NCI-H146 treated with DMSO at 0.1 percent for 48 hours (cell line): Measurements from ENCODE around the gene MYOG.

Source experiments
- DNase-seq: peaks from one replicate; lab custom pipeline; 2025; ENCODE audit not compliant: unreplicated experiment; lab: John Stamatoyannopoulos, UW

Gene MYOG

DNA sequence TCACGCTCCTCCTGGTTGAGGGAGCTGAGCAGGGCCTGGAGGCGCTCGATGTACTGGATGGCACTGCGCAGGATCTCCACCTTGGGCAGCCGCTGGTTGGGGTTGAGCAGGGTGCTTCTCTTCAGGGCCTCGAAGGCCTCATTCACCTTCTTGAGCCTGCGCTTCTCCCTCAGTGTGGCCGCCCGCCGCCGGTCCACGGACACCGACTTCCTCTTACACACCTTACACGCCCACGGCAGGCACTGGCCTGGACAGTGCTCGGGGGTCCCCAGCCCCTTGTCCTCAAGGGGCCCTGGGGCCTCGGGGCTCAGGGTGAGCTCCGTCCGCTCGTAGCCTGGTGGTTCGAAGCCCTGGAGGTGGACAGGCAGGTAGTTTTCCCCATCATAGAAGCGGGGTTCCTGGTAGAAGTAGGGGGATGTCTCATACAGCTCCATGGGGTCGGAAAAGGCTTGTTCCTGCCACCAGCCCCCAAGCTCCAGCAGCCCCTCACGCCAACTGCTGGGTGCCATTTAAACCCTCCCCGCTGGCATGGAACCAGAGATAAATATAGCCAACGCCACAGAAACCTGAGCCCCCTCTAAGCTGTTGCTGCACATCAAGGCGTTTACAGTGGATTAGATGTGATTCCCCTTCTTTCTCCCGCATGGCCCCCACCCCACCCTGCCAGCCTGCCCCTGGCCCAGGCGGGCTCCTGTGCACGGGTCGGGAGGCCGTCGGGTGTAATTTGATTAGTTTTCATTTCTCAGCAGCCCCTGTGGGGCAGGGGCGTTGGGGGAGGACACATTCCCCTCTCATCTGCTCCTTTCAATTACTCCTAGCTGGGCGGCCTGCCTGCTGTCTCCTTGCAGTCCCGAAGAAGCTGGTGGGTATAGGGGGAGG is at the start of gene MYOG:
TSS of gene MYOG (minus strand) at position 485 of the 879 bp plus-strand sequence. CDS start at position 434, 51 bp downstream.
- no peak for DNase-seq

DNA sequence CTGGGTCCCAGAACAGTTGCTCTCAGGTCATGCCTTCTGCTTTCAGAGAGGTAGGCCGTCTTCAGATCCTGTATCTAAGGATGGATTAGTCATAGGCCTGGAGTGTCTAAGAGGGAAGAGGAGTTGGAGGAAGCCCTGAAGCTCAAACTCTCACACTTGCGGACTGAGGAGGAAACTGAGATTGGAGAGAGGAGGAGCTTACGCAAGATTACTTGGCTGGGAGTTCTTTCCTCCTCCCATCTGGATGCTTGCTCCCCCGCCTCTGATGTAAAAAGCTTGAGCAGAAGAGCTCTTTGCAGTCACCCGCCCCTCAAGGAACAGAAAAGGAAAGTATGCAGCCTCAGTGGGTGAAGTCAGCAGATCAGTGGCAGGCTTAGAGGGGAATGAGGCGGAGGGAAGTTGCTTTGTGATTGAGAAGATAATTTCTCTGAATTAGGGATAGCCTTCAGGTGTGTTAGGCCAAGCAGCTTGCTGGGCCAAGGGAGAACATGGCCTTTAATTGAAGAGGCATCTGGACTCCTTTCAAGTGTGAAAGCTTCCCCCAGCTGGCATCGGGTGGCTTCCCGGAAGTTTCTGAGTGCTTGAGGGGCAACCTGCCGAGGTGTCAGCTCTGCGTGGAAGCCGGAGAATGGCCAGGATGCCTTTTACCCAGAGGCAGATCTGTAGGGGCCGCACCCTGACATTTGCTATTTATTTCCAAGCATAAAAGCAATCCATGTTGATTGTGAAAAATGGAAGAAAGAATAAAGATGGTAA is 48.3 kb upstream of the MYOG start:
- DNase-seq, result no peak

DNA sequence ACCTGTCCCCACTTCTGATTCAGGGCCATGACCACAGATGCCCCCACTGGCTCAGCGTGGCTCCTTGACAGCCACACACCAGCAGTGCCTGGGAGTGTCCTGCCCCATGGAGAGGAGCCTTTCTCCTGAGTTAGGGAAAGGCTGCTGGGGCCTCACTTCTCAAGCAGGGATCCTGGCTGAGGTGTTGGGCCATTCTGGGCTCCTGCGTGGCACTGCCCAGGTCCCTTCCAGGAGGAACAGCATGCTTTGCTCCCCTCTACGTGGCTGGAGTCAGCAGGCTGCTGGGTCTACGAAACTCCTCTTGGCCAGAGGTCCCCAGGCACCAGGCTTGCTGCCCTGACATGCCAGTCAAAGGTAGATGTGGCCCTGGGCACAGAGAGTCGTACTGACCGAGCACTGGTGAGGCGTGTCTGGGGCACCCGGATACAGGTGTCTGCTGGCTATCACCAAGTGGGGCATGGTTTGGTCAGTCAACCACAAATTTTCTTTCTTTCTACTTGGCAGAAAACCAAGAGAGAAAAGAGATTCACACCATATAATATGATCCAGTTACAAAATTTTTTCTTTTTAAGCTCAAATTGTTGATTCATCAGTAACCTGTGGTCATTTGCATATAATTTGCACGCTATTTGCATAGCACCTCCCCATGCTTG is 45.9 kb upstream of the MYOG start:
- DNase-seq, result no peak

DNA sequence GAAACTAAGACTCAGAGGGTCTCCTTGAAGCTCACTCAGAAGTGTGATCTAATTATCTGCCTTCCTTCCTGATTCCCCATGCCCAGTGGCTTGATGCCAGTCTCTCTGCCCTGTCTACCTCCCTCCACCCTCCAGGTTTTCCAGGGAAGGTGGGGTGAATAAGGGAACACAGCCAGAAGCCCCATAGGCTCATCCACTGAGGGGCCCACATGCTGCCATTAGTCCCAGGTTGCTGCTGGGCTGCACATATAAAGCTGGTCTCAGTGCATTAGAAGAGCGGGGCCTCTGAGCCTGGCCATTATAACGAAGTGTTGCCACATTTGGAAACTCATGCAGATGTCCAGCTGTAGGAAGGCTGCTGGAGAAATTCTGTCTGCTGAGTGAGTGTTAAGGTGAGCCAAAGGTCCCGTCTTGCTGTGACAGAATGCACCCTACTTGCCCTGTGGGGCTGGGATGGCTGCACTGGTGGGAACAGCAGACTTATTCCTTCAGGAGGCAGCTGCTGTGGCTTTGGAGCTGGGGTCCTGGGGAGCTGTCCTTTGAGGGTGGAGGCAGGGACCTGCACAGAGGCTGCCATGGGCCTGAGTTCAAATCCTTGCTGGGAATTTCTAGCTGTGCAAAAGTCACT is 44.7 kb upstream of the MYOG start:
- DNase-seq, result no peak

DNA sequence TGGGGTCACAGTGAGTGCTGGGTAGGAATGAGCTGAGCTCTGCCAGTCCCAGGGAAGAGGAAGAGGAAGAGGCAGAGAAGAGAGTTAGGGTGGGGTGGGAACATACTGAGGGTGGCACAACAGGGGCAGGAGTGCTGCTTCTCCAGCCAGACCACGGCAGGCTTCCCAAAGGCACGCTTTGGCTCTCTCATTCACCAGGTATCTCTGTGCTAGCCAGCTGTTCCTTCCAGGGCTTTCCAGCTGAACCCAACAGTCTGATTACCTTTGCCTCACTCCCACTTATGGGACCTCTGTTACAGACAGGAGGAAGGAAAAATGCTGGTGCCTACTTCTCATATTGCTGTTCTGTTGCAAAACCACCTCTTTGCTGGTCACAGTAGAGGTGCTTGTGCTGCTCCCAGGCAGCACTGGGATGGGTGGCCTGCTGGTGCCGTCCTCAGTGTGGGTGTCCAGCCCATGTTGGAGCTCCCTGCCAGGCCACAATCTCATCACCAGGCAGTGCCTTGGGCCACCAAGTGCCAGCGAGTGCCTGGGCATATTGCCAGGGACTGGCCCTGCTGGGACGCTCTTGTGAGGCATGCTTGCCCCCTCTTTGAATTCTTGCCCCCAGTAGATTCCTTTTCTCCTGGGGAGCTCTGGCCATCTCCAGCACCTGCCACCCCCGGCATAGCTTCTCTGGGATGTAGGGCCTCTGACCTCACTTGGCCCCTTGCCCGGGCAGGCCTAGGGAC is 43.9 kb upstream of the MYOG start:
- DNase-seq, result no peak

DNA sequence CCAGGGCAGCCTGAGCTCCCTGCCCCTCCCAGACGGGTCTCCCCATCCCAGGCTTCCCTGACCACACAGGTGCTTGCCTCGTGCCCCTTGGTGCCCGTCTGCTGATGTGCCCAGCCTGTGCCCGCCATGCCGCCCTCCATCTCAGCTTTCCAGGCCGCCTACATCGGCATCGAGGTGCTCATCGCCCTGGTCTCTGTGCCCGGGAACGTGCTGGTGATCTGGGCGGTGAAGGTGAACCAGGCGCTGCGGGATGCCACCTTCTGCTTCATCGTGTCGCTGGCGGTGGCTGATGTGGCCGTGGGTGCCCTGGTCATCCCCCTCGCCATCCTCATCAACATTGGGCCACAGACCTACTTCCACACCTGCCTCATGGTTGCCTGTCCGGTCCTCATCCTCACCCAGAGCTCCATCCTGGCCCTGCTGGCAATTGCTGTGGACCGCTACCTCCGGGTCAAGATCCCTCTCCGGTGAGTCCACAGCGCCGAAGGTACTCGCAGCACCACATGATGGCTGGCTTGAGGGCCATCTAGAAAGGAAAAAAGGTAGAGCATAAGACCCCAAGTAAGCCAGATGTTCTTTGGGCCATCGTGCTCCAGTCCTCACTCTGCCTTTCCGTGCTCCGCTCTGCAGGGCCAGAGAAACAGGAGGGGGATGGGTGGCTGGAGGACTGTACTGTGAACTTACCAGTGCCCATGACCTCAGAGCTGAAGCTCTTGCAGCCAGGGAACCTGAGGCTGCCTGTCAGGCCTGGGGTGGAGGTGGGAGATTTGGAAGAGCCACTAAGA is 43.1 kb upstream of the MYOG start:
- no peak for DNase-seq

DNA sequence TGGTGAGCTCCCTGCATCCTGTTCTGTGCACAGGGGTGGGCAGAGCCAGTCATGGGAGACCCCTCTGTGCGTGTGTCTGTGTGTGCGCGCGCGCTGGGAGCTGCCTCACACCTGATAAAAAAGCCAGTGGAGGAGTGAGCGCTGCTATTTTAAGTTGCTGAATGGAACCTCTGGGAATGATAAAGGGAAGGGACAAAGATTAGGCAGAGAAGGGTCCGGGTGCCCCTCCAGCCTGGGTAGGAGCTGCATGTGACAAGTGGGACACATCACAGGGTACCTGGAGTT is 42.6 kb upstream of the MYOG start:
- DNase-seq, result no peak

DNA sequence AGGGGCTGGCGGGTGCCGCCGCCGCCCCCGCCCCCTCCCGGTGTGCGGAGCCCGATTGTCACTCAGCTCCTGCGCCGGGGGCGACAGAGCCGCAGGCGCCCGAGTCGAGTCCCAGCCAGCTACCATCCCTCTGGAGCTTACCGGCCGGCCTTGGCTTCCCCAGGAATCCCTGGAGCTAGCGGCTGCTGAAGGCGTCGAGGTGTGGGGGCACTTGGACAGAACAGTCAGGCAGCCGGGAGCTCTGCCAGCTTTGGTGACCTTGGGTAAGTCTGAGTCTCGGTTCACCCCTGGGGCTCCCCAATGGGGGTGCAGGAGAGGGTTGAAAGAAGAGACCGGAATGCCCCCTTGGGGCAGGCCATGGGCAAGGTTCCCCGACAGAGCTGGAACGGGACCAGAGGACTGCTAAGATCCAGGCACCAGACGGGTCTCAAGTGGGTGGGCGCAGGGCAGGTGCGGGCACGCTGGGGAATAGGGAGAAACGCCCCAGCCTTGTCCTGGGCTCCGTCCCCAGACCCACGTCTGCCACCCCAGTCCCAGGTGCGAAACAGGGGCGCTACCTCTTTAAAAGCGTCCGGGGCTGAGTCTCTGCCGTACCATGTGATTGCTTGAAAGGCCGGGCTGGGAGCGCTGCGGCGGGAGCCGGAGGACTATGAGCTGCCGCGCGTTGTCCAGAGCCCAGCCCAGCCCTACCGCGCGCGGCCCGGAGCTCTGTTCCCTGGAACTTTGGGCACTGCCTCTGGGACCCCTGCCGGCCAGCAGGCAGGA is 42.0 kb upstream of the MYOG start, which contains the start of gene ADORA1:
TSS of gene ADORA1 (plus strand) at position 61 of the 765 bp plus-strand sequence. CDS start 1,116 bp downstream, outside the sequence.
- peak; percentile 23 for DNase-seq

DNA sequence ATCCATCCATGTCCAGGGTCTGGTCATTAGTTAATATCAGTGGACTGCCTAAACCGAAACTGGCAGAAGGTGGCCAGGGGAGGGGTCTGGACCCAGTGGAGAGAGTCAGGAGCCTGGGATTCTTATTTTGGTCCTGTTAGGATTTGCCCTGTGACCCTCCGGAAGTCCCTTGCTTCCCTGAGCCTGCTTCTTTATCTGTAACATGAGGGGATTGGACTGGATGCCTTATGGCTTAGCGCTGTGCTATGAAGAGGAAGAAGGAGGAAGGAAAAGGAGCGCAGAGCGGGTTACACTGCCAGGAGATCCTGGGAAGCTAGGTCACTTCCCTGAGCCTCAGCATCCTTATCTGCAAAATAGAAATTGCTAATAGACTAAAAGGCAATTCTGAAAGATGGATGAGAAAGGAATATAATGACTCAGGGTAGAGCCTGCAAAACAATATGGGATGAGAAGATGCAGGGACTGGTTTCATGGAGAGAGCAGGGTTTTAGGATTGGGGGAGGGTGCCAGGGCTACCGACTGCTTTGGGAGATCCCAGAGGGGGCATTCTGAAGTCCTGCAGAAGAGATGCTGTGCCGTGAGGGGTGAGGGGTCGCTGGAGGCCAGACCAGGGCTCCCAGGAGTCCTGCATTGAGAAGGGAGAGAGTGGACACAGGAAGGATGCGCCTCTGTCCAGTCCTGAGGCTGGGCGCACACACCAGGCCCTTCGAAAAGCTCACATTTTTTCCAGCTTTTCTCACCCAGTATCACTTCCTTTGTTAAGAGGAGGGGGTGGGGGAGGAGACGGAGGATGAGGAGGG is 41.3 kb upstream of the MYOG start:
- no peak for DNase-seq

DNA sequence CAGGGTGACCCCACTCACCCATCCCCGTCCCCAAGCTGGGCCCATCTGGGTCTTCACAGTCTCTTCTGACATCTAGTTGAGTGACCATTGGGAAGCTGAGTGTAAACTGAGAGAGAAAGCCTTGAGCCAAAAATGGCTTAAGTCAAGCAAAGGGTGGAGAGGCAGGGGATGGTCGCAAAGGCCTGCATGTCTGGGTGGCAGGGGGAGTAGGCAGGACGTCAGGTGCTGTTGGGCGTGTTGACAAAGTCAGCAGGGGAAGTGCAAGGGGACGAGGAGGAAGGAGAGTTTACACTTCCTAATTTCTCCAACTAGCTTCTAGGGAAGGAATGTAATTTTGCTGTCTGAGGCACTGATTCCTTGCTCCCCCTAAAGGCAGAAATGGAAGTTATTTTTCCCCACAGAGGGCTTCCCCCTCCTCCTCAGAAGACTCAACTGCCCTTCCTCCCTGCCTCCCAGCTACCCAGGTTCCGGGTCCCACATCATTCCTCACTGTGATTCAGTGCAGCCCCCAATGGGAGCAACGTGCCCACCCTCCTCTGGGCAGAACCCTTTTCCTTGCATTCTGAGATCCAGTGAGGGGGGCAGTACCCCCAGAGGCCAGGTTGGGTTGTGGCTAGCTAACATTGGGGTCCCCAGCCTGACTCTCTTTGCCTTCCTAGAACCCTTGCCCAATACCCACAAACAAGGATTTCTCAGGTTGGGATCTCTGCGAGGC is 40.5 kb upstream of the MYOG start:
- DNase-seq, result no peak

DNA sequence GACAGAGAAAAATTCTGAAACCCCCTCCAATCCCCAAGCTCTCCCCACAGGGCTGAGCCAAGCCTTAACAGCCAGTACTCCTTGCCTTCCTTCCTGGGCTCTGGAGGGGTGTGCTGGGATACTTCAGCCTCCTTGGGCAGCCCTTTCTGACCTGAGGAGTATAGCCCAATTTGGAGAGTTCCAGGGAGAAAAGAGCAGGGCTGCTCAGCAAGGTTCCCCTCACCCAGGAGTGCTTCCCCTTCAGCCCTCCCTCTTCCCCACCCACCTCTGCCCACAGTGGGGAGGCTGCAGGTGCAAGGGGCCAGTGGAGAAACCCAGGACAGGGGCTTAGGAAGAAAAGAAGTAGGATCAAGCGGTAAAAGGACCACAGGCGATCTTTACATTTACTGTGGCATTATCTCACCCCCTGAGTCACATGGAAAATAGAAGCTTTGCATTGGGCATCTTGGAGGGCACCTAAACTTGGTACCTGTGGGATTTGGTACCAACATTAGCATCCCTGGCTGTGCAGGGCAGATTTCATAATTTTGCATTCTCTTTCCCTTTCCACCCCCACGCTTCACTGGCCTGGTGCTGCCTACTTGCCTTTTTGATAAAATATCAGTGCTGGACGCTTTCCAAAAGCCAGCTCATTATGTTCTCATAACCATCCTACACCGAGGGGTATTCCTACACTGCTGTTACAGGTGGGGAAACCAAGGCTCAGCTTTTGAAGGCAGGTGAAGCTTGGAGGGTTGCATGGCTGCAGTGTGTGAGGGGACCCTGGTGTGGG is 38.9 kb upstream of the MYOG start:
- no peak for DNase-seq

DNA sequence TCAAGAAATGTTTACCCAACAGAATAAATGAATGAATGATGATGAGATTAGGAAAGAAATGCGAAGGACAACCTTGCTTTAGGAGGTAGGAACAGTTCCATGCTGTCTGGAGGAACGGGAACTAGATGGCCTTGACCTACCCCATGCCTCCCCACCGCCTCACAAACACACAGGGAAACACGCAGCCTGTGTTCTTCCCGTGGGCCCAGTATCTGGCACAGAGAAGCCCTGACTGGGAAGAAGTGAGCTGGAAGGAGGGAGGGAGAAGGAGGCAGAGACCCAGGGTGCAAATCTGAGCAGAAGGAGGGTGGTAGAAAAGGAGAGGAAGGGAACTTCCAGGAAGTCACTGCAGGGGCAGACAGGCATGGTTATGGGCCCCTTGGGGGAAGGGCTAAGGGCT is 38.2 kb upstream of the MYOG start:
- no peak for DNase-seq

DNA sequence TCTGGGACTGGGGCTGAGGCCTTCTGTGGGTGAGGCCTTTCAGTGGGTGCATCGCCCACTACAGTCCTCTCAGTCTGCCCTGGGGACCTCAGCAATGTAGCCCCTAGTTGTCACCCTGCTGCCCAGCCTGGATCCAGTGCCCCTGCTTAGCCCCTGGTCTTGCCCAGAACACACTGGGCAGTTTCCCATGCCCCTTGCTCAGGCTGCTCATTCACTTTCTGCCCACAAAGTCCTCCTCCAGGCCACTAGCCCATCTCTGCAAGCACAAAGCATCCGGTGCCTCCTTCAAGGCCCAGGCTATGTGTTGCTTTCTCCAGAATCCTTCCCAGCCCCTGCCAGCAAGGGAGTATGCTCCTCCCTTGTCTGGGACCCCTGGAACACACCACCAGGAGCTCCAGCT is 36.3 kb upstream of the MYOG start:
- no peak for DNase-seq

DNA sequence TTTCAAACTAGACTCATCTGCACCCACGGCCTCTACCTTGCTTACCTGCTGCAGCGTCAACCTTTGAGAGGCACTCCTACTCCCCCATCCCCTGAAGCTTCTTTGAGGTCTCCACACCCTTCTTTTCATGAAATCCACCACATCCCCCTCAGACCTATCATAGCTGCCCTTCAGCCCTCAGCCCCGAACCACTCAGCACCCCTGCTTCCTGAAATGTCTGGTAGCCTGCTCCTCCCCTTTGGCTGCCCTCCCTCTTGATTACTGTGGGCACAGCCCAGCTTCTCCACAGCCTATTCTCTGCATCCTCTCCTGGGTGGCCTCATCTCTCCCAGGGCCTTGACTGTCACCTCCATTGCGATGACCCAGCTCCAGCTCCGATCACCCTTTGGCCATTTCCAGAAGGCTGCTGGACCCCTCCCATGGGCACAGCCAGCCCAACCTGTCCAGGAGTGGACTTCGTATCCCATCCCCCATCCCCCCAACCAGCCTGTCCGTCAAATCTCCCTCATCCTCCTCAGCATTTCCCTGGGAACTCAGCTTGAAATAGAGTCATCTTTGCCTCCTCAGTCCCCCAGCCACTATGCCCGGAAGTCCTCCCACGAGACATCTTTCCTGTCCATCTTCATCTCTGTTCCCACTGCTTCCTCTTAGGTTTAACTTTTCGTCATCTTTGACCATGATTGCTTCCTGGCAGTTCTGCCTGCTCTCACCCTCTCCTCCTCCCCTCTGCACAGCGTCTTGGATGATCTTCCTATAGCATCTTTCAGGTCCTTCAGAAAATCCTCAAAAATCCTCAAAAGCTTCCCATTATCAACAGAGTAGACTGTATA is 35.6 kb upstream of the MYOG start:
- DNase-seq, result no peak

DNA sequence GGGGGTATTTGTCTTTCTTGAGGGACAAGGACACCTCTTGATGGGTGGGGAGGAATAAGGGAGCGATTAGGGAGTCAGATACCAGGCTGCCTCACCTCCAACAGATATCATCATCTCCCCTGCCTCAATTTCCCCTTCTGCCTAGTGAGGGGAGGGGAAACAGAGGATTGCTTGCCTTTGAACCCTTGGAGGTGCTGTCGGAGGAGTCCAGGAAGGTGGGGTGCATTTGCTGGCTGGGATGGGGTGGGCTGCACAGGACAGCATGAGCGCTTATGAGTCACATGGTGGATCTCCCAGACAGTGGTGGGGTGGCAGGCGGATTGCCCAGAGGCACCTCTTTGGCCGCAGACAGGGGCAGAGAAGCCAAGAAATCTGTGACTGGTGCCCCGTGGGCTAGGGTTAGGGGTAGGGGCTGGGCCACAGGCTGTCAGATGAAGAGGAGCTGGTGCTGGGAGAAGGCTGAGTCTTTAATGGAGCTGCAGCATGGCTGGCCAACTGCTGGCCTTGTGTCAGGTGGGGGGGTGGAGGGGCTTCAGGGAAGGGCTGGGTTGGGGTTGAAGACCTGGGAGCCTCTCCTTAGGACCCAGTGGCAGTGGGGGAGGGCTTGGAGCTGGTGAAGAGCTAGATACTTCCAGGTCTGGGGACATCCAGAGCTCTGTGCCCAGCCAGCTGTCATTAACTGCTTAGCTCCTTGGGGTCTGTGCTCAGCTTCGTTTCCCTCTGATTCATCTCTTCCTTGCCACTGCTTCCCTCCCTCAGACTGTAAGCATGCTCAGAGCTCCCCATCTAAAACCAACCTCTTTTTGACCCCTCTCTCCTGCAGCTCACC is 34.7 kb upstream of the MYOG start:
- no peak for DNase-seq
